Measurements from ENCODE around the gene CISTR. TPM values are rescaled to one million over a fixed set of nuclear protein-coding genes. Genes with fewer than 3 reads are reported as not detected.

CISTR gene
- total RNA-seq, 1 experiment from 2014 or later = not detected

GRCh38 chr12:53744130-53744441, 7.7 kb downstream of the CISTR start:
- DNase-seq (ENCODE audit: low read depth) = no peak

- peak; percentile 38 for DNase-seq (ENCODE audit: low read depth)
Measured at GRCh38 chr12:53743266-53744129, 8.3 kb downstream of the CISTR start.

- DNase-seq (ENCODE audit: low read depth) = no peak
Measured at GRCh38 chr12:53740130-53740491, 11.7 kb downstream of the CISTR start.

GRCh38 chr12:53739214-53740129, 12.3 kb downstream of the CISTR start:
- no peak for DNase-seq (ENCODE audit: low read depth)

- no peak for DNase-seq (ENCODE audit: low read depth)
Measured at GRCh38 chr12:53738406-53739213, 13.2 kb downstream of the CISTR start.

- no peak for DNase-seq (ENCODE audit: low read depth)
Measured at GRCh38 chr12:53737951-53738405, 13.8 kb downstream of the CISTR start.

- DNase-seq (ENCODE audit: low read depth) = no peak
Measured at GRCh38 chr12:53737093-53737808, 14.5 kb downstream of the CISTR start.

- no peak for DNase-seq (ENCODE audit: low read depth)
Measured at GRCh38 chr12:53736592-53736991, 15.2 kb downstream of the CISTR start.

GRCh38 chr12:53735556-53735955, 16.2 kb downstream of the CISTR start:
- DNase-seq (ENCODE audit: low read depth) = no peak

- DNase-seq (ENCODE audit: low read depth) = no peak
Measured at GRCh38 chr12:53734425-53734824, 17.4 kb downstream of the CISTR start.

GRCh38 chr12:53733807-53734200, 18.0 kb downstream of the CISTR start:
- no peak for DNase-seq (ENCODE audit: low read depth)

GRCh38 chr12:53733051-53733806, 18.6 kb downstream of the CISTR start:
- peak; percentile 65 for DNase-seq (ENCODE audit: low read depth)

- DNase-seq (ENCODE audit: low read depth) = peak; percentile 31
Measured at GRCh38 chr12:53729644-53730043, 22.1 kb downstream of the CISTR start.

- DNase-seq (ENCODE audit: low read depth) = no peak
Measured at GRCh38 chr12:53728206-53728605, 23.6 kb downstream of the CISTR start.

- peak; percentile 97 for DNase-seq (ENCODE audit: low read depth)
Measured at GRCh38 chr12:53727310-53728041, 24.3 kb downstream of the CISTR start, which contains the start of gene CALCOCO1. Gene CALCOCO1, minus strand, starts transcription at chr12:53727452. Its CDS starts 2,210 bp downstream, at chr12:53725242.

- peak; percentile 38 for DNase-seq (ENCODE audit: low read depth)
Measured at GRCh38 chr12:53726946-53727309, 24.9 kb downstream of the CISTR start.

GRCh38 chr12:53726341-53726740, 25.4 kb downstream of the CISTR start:
- DNase-seq (ENCODE audit: low read depth) = no peak

GRCh38 chr12:53725824-53726223, 26.0 kb downstream of the CISTR start:
- no peak for DNase-seq (ENCODE audit: low read depth)

- DNase-seq (ENCODE audit: low read depth) = no peak
Measured at GRCh38 chr12:53722450-53723041, 29.2 kb downstream of the CISTR start.
